H1 (cell line): ENCODE results near the gene PTTG2. TPM values are rescaled to one million over a fixed set of nuclear protein-coding genes. Genes with fewer than 3 reads are reported as not detected.

ENCODE experiments used
- CTCF ChIA-PET: fragments of 300-600 bp; sonication (Branson Sonifier 250); formaldehyde crosslinking; loops from one replicate; lab custom pipeline; 2021; ENCODE audit not compliant: partially characterized antibody; lab: Charles Lee
- POLR2A ChIA-PET: fragments of 300-600 bp; sonication (Branson Sonifier 250); formaldehyde crosslinking; loops from one replicate; lab custom pipeline; 2021; ENCODE audit warnings: inconsistent platforms; ENCODE audit not compliant: partially characterized antibody; lab: Charles Lee
- DNase-seq, 2 experiments: peaks; one replicate each; pipeline versions ENCODE4 v3.0.0 to v3.0.0-alpha.2; 2010 to 2022; ENCODE audit warnings: low spot score in 2 of 2, low read depth in 1 of 2, mixed read lengths in 1 of 2
- FAIRE-seq: peaks from 2 replicates; lab custom pipeline; 2011; peaks lifted over from hg19 to GRCh38; lab: Jason Lieb, UNC
- H2AFZ ChIP-seq: 2 replicates; pipeline ENCODE4 v1.8.1; 2012; ENCODE audit warnings: low read length, inconsistent platforms
- H2AK5ac ChIP-seq: 2 replicates; pipeline ENCODE4 v1.6.1; 2013; ENCODE audit warnings: low read depth, low read length
- H2BK120ac ChIP-seq: replicated peaks from 2 replicates; pipeline ENCODE3; 2013; ENCODE audit warnings: low read depth, low read length, inconsistent platforms
- H2BK12ac ChIP-seq: 2 replicates; pipeline ENCODE4 v1.6.1; 2013; ENCODE audit warnings: low read depth, low read length
- H2BK15ac ChIP-seq: 2 replicates; pipeline ENCODE4 v1.6.1; 2013; ENCODE audit warnings: low read length
- H2BK20ac ChIP-seq: 2 replicates; pipeline ENCODE4 v1.6.1; 2013; ENCODE audit warnings: low read length
- H2BK5ac ChIP-seq: 2 replicates; pipeline ENCODE4 v1.6.1; 2013; ENCODE audit warnings: low read depth, low read length
- H3K14ac ChIP-seq: 2 replicates; pipeline ENCODE4 v1.6.1; 2013; ENCODE audit warnings: inconsistent platforms; ENCODE audit not compliant: insufficient read length
- H3K18ac ChIP-seq: 2 replicates; pipeline ENCODE4 v1.6.1; 2013; ENCODE audit warnings: low read length; ENCODE audit errors: extremely low read depth
- H3K23ac ChIP-seq: 2 replicates; pipeline ENCODE4 v1.6.1; 2013; ENCODE audit warnings: inconsistent platforms; ENCODE audit not compliant: insufficient read length
- H3K23me2 ChIP-seq: 2 replicates; pipeline ENCODE4 v1.6.1; 2013; ENCODE audit warnings: low read depth, low read length
- H3K27ac ChIP-seq: 2 replicates; pipeline ENCODE4 v1.6.1; 2011; ENCODE audit warnings: low read depth, low read length, inconsistent platforms
- H3K27me3 ChIP-seq, 4 experiments: replicated peaks in 1 of 4; 1 replicate in 1 of 4; 2 replicates in 3 of 4; pipeline versions ENCODE4 v1.6.1 to v1.8.1; 2011 to 2013; ENCODE audit warnings: low read length in 3 of 4, mild to moderate bottlenecking in 3 of 4, inconsistent platforms in 2 of 4, mixed read lengths in 2 of 4, moderate library complexity in 1 of 4; ENCODE audit not compliant: control insufficient read depth in 3 of 4, insufficient read depth in 3 of 4; ENCODE audit errors: extremely low read depth in 1 of 4
- H3K36me3 ChIP-seq, 4 experiments: 2 replicates each; pipeline versions ENCODE4 v1.6.1 to v1.8.1; 2011 to 2013; ENCODE audit warnings: mild to moderate bottlenecking in 4 of 4, low read length in 3 of 4, moderate library complexity in 2 of 4, control low read depth in 1 of 4, inconsistent platforms in 1 of 4; ENCODE audit not compliant: insufficient read depth in 4 of 4, control insufficient read depth in 2 of 4
- H3K4ac ChIP-seq: replicated peaks from 2 replicates; pipeline ENCODE3; 2013; ENCODE audit warnings: low read length, low read depth, mixed read lengths, inconsistent platforms; ENCODE audit not compliant: insufficient read length
- H3K4me1 ChIP-seq, 4 experiments: replicated peaks in 1 of 4; 1 replicate in 1 of 4; 2 replicates in 3 of 4; pipeline versions ENCODE4 v1.6.1 to v1.8.1; 2011 to 2013; ENCODE audit warnings: low read length in 3 of 4, inconsistent platforms in 2 of 4, mixed read lengths in 1 of 4; ENCODE audit not compliant: insufficient read depth in 4 of 4, control insufficient read depth in 3 of 4
- H3K4me2 ChIP-seq, 2 experiments: 2 replicates each; pipeline versions ENCODE4 v1.6.1 to v1.8.1; 2011 to 2013; ENCODE audit warnings: low read depth in 2 of 2, low read length in 2 of 2, control low read depth in 1 of 2, inconsistent platforms in 1 of 2, mild to moderate bottlenecking in 1 of 2; ENCODE audit not compliant: insufficient read depth in 1 of 2
- H3K4me3 ChIP-seq, 4 experiments: fragments of 200-600, 300-600 bp in 1 of 4; sonication (generic), shearing (Covaris generic), sonication (Bioruptor Twin) in 1 of 4; 2 replicates each; pipeline versions ENCODE4 v1.5.1 to v1.8.1; 2011 to 2016; ENCODE audit warnings: low read length in 4 of 4, low read depth in 3 of 4, control low read depth in 2 of 4, inconsistent platforms in 2 of 4, mild to moderate bottlenecking in 2 of 4, mixed read lengths in 1 of 4, moderate library complexity in 1 of 4; ENCODE audit not compliant: insufficient read depth in 2 of 4; ENCODE audit errors: extremely low read depth in 1 of 4
- H3K56ac ChIP-seq: replicated peaks from 2 replicates; pipeline ENCODE3; 2013; ENCODE audit warnings: low read depth, mild to moderate bottlenecking, mixed read lengths, low read length, inconsistent platforms; ENCODE audit not compliant: insufficient read length
- H3K79me1 ChIP-seq: 2 replicates; pipeline ENCODE4 v1.6.1; 2013; ENCODE audit warnings: low read depth, low read length, control low read depth
- H3K79me2 ChIP-seq, 2 experiments: 2 replicates each; pipeline versions ENCODE4 v1.6.1 to v1.8.1; 2012 to 2013; ENCODE audit warnings: low read length in 2 of 2, mild to moderate bottlenecking in 2 of 2, inconsistent platforms in 1 of 2; ENCODE audit not compliant: insufficient read depth in 2 of 2, control insufficient read depth in 1 of 2
- H3K9ac ChIP-seq, 4 experiments: replicated peaks in 1 of 4; 1 replicate in 1 of 4; 2 replicates in 3 of 4; pipeline versions ENCODE4 v1.6.1 to v1.8.1; 2011 to 2013; ENCODE audit warnings: low read depth in 3 of 4, low read length in 3 of 4, control low read depth in 2 of 4, mild to moderate bottlenecking in 2 of 4, moderate library complexity in 2 of 4, inconsistent platforms in 1 of 4; ENCODE audit errors: extremely low read depth in 1 of 4
- H3K9me3 ChIP-seq, 2 experiments: 2 replicates each; pipeline versions ENCODE4 v1.6.1 to v1.8.1; 2012 to 2013; ENCODE audit warnings: mild to moderate bottlenecking in 2 of 2, moderate library complexity in 2 of 2, control low read depth in 1 of 2, inconsistent platforms in 1 of 2, low read depth in 1 of 2, low read length in 1 of 2, mixed read lengths in 1 of 2; ENCODE audit not compliant: insufficient read depth in 2 of 2
- H4K20me1 ChIP-seq, 2 experiments: replicated peaks in 1 of 2; 2 replicates each; pipeline versions ENCODE3 to v1.8.1; 2011 to 2013; ENCODE audit warnings: inconsistent platforms in 2 of 2, low read length in 2 of 2, mild to moderate bottlenecking in 1 of 2; ENCODE audit not compliant: insufficient read depth in 2 of 2, control insufficient read depth in 1 of 2
- H4K5ac ChIP-seq: 2 replicates; pipeline ENCODE4 v1.6.1; 2013; ENCODE audit warnings: low read length, low read depth, mixed read lengths, inconsistent platforms; ENCODE audit not compliant: insufficient read length
- H4K8ac ChIP-seq: 2 replicates; pipeline ENCODE4 v1.8.0; 2013; ENCODE audit warnings: mild to moderate bottlenecking, moderate library complexity, low read length, inconsistent platforms; ENCODE audit not compliant: insufficient read depth; ENCODE audit errors: extremely low read depth
- H4K91ac ChIP-seq: replicated peaks from 2 replicates; pipeline ENCODE3; 2013; ENCODE audit warnings: low read length, mixed read lengths, inconsistent platforms; ENCODE audit not compliant: insufficient read length
- CBX5 ChIP-seq: fragments of 300-800, 300-1000 bp; sonication (generic); IDR thresholded peaks from 2 replicates; pipeline ENCODE4 v1.7.1; 2016; ENCODE audit warnings: antibody characterized with exemption, low read length, low read depth
- FOSL1 ChIP-seq: IDR thresholded peaks from 2 replicates; pipeline ENCODE4 v1.6.1; 2011; ENCODE audit warnings: mild to moderate bottlenecking, low read depth, low read length, moderate library complexity; ENCODE audit not compliant: insufficient read depth
- HDAC2 ChIP-seq, 2 experiments: fragments of 300-600 bp in 1 of 2; sonication (generic) in 1 of 2; IDR thresholded peaks; 2 replicates each; pipeline ENCODE4 v1.6.1; 2011 to 2012; ENCODE audit warnings: low read depth in 2 of 2, low read length in 2 of 2, mild to moderate bottlenecking in 2 of 2, moderate library complexity in 2 of 2, borderline replicate concordance in 1 of 2, inconsistent platforms in 1 of 2
- KDM5A ChIP-seq: fragments of 200-600 bp; IDR thresholded peaks from 2 replicates; pipeline ENCODE4 v1.7.1; 2012; ENCODE audit warnings: mild to moderate bottlenecking, low read length, inconsistent platforms, mixed read lengths
- MAFK ChIP-seq: IDR thresholded peaks from 2 replicates; pipeline ENCODE4 v1.6.1; 2012; ENCODE audit warnings: low read depth, mild to moderate bottlenecking, improper control_type of control experiment, low read length
- NRF1 ChIP-seq: IDR thresholded peaks from 2 replicates; pipeline ENCODE4 v1.6.1; 2011; ENCODE audit warnings: mild to moderate bottlenecking, low read depth, low read length, improper control_type of control experiment
- POLR2AphosphoS5 ChIP-seq: IDR thresholded peaks from 2 replicates; pipeline ENCODE4 v1.6.1; 2011; ENCODE audit warnings: low read depth, low read length
- RBBP5 ChIP-seq: IDR thresholded peaks from 2 replicates; pipeline ENCODE4 v1.7.1; 2012; ENCODE audit warnings: low read depth, mild to moderate bottlenecking, inconsistent platforms, low read length, moderate library complexity, borderline replicate concordance
- SP2 ChIP-seq: IDR thresholded peaks from 2 replicates; pipeline ENCODE4 v1.6.1; 2012; ENCODE audit warnings: mild to moderate bottlenecking, low read length, inconsistent platforms
- TAF1 ChIP-seq: IDR thresholded peaks from 2 replicates; pipeline ENCODE4 v1.6.1; 2011; ENCODE audit warnings: mild to moderate bottlenecking, low read depth, low read length
- TBP ChIP-seq: IDR thresholded peaks from 2 replicates; pipeline ENCODE4 v1.6.1; 2011; ENCODE audit warnings: low read depth, low read length, improper control_type of control experiment
- WGBS, 2 experiments: shearing (Covaris generic) in 1 of 2; methylation state at CpG; one replicate each; pipeline versions ENCODE4 v1.1.6 to v1.1.7; 2013 to 2015; ENCODE audit warnings: low lambda C conversion rate in 2 of 2, mixed read lengths in 2 of 2, inconsistent platforms in 1 of 2, low coverage in 1 of 2, missing lambda C conversion rate in 1 of 2; ENCODE audit not compliant: insufficient replicate concordance in 2 of 2, insufficient coverage in 1 of 2, insufficient read length in 1 of 2; ENCODE audit errors: extremely low coverage in 1 of 2, missing lambda C conversion rate in 1 of 2; 5-methylcytosine and 5-hydroxymethylcytosine counted together
- polyA plus RNA-seq, 7 experiments: library from polyadenylated mRNA; depleted of rRNA in 3 of 7; stranded (reverse) in 5 of 7; unstranded in 2 of 7; fragments of >200 nt in 5 of 7; fragments of 200-250 nt in 2 of 7; gene quantifications; 1 replicate in 5 of 7; 2 replicates in 1 of 7; 4 replicates in 1 of 7; pipeline versions ENCODE4 v1.2.1 to v1.2.3, GENCODE V29; 2011 to 2013; ENCODE audit warnings: missing spikeins in 2 of 7, mixed read lengths in 2 of 7
- total RNA-seq: library from RNA; stranded (reverse); fragmentation: NEBNext Ultra II Directional; extraction: Animal tissue kit (Norgen Biotek cat#: 25700); gene quantifications from 2 replicates; pipeline ENCODE4 v1.2.1, GENCODE V29; 2021
- TF ChIP-seq, protein P1 (sequence below): IDR thresholded peaks from 2 replicates; pipeline ENCODE4 v1.6.1; 2011; ENCODE audit warnings: low read length, improper control_type of control experiment
- TF ChIP-seq, protein P2 (sequence below): IDR thresholded peaks from 2 replicates; pipeline ENCODE4 v1.6.1; 2011; ENCODE audit warnings: low read depth, mild to moderate bottlenecking, low read length; ENCODE audit not compliant: insufficient read depth

The PTTG2 gene
- total and polyA plus RNA-seq, 2 of the 8 experiments (the other 6 are each of a cell fraction or from before 2014, with no cell fraction given) = not detected

DNA sequence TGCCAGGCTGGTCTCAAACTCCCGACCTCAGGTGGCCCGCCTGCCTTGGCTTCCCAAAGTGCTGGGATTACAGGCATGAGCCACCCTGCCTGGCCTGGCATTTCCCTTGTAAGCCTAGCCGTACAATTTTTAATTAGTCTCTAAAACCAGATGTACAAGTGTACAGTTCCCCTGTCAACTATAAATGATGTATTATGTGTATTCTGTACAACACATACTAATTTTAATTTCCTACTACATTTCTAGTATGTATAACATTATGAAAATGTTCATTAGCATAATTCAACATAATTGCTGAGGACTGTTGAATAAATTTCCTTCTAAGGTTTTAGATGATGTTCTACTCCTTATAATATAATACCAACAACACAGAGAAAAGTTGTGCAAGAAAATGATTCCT is 41.5 kb upstream of the PTTG2 start:
- Histone ChIP-seq H3K4ac (no peak overlapping the region), H3K18ac (no peak overlapping the region), H3K27ac (no peak overlapping the region), H2BK12ac (no peak overlapping the region), H2BK20ac (no peak overlapping the region), H3K36me3 (no peaks in the 10 kb centered on the region), H3K79me2 (no peaks in the 10 kb centered on the region), H3K56ac (no peak overlapping the region), H2AFZ (no peak overlapping the region), H4K20me1 (no peaks in the 10 kb centered on the region), H3K4me3 (no peak overlapping the region), H4K8ac (no peak overlapping the region), H3K9me3 (no peaks in the 10 kb centered on the region; a peak in 1 of 4 replicates), H4K91ac (no peak overlapping the region), H4K5ac (no peak overlapping the region), H3K9ac (no peak overlapping the region), H2BK5ac (no peak overlapping the region), H3K14ac (no peak overlapping the region), H3K23ac (no peak overlapping the region), H3K23me2 (no peaks in the 10 kb centered on the region), H3K79me1 (no peaks in the 10 kb centered on the region; the same call in 1 of the 2 replicates), H3K27me3 (no peaks in the 10 kb centered on the region), H2BK120ac (no peak overlapping the region), H2BK15ac (no peak overlapping the region), H3K4me2 (no peak overlapping the region), H2AK5ac (no peak overlapping the region), H3K4me1 (no peaks in the 10 kb centered on the region)
- ChIA-PET CTCF (no interaction called here), POLR2A (no interaction called here)
- no peak for DNase-seq
- 100% methylated on average over 3 of the region's 3 CpGs; no CpG with 5 or more reads in 1 of the 2 experiments for WGBS, 2 experiments
- no peak for FAIRE-seq
- TF ChIP-seq HDAC2 (IDR thresholded peaks at IDR 0.05; ENCODE audit: borderline replicate concordance in 1 of 2, low read depth in 2 of 2, low read length in 2 of 2) (no peak), TBP (no peak), KDM5A (no peak), TAF1 (no peak), SP2 (no peak), MAFK (no peak), NRF1 (no peak), RBBP5 (no peak), POLR2AphosphoS5 (no peak), CBX5 (no peak), FOSL1 (no peak)
- TF ChIP-seq, protein P1, sequence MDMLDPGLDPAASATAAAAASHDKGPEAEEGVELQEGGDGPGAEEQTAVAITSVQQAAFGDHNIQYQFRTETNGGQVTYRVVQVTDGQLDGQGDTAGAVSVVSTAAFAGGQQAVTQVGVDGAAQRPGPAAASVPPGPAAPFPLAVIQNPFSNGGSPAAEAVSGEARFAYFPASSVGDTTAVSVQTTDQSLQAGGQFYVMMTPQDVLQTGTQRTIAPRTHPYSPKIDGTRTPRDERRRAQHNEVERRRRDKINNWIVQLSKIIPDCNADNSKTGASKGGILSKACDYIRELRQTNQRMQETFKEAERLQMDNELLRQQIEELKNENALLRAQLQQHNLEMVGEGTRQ = no peak
- TF ChIP-seq, protein P2, sequence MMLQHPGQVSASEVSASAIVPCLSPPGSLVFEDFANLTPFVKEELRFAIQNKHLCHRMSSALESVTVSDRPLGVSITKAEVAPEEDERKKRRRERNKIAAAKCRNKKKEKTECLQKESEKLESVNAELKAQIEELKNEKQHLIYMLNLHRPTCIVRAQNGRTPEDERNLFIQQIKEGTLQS = no peak
